H1 (cell line): Measurements from ENCODE around the gene PRG2. TPM values are rescaled to one million over a fixed set of nuclear protein-coding genes. Genes with fewer than 3 reads are reported as not detected.
"Not testable (repeated sequence)": the region's sequence is repeated elsewhere in the genome, so short reads cannot be mapped to it uniquely, and the experiment has no call there.

Experiments
- CTCF ChIA-PET: fragments of 300-600 bp; sonication (Branson Sonifier 250); formaldehyde crosslinking; loops from one replicate; lab custom pipeline; 2021; ENCODE audit not compliant: partially characterized antibody; lab: Charles Lee
- POLR2A ChIA-PET: fragments of 300-600 bp; sonication (Branson Sonifier 250); formaldehyde crosslinking; loops from one replicate; lab custom pipeline; 2021; ENCODE audit warnings: inconsistent platforms; ENCODE audit not compliant: partially characterized antibody; lab: Charles Lee
- DNase-seq, 2 experiments: peaks; one replicate each; pipeline versions ENCODE4 v3.0.0 to v3.0.0-alpha.2; 2010 to 2022; ENCODE audit warnings: low spot score in 2 of 2, low read depth in 1 of 2, mixed read lengths in 1 of 2
- FAIRE-seq: peaks from 2 replicates; lab custom pipeline; 2011; peaks lifted over from hg19 to GRCh38; lab: Jason Lieb, UNC
- H2AFZ ChIP-seq: 2 replicates; pipeline ENCODE4 v1.8.1; 2012; ENCODE audit warnings: low read length, inconsistent platforms
- H2AK5ac ChIP-seq: 2 replicates; pipeline ENCODE4 v1.6.1; 2013; ENCODE audit warnings: low read depth, low read length
- H2BK120ac ChIP-seq: replicated peaks from 2 replicates; pipeline ENCODE3; 2013; ENCODE audit warnings: low read depth, low read length, inconsistent platforms
- H2BK12ac ChIP-seq: 2 replicates; pipeline ENCODE4 v1.6.1; 2013; ENCODE audit warnings: low read depth, low read length
- H2BK15ac ChIP-seq: 2 replicates; pipeline ENCODE4 v1.6.1; 2013; ENCODE audit warnings: low read length
- H2BK20ac ChIP-seq: 2 replicates; pipeline ENCODE4 v1.6.1; 2013; ENCODE audit warnings: low read length
- H2BK5ac ChIP-seq: 2 replicates; pipeline ENCODE4 v1.6.1; 2013; ENCODE audit warnings: low read depth, low read length
- H3K14ac ChIP-seq: 2 replicates; pipeline ENCODE4 v1.6.1; 2013; ENCODE audit warnings: inconsistent platforms; ENCODE audit not compliant: insufficient read length
- H3K18ac ChIP-seq: 2 replicates; pipeline ENCODE4 v1.6.1; 2013; ENCODE audit warnings: low read length; ENCODE audit errors: extremely low read depth
- H3K23ac ChIP-seq: 2 replicates; pipeline ENCODE4 v1.6.1; 2013; ENCODE audit warnings: inconsistent platforms; ENCODE audit not compliant: insufficient read length
- H3K23me2 ChIP-seq: 2 replicates; pipeline ENCODE4 v1.6.1; 2013; ENCODE audit warnings: low read depth, low read length
- H3K27ac ChIP-seq: 2 replicates; pipeline ENCODE4 v1.6.1; 2011; ENCODE audit warnings: low read depth, low read length, inconsistent platforms
- H3K27me3 ChIP-seq, 4 experiments: replicated peaks in 1 of 4; 1 replicate in 1 of 4; 2 replicates in 3 of 4; pipeline versions ENCODE4 v1.6.1 to v1.8.1; 2011 to 2013; ENCODE audit warnings: low read length in 3 of 4, mild to moderate bottlenecking in 3 of 4, inconsistent platforms in 2 of 4, mixed read lengths in 2 of 4, moderate library complexity in 1 of 4; ENCODE audit not compliant: control insufficient read depth in 3 of 4, insufficient read depth in 3 of 4; ENCODE audit errors: extremely low read depth in 1 of 4
- H3K36me3 ChIP-seq, 4 experiments: 2 replicates each; pipeline versions ENCODE4 v1.6.1 to v1.8.1; 2011 to 2013; ENCODE audit warnings: mild to moderate bottlenecking in 4 of 4, low read length in 3 of 4, moderate library complexity in 2 of 4, control low read depth in 1 of 4, inconsistent platforms in 1 of 4; ENCODE audit not compliant: insufficient read depth in 4 of 4, control insufficient read depth in 2 of 4
- H3K4ac ChIP-seq: replicated peaks from 2 replicates; pipeline ENCODE3; 2013; ENCODE audit warnings: low read length, low read depth, mixed read lengths, inconsistent platforms; ENCODE audit not compliant: insufficient read length
- H3K4me1 ChIP-seq, 4 experiments: replicated peaks in 1 of 4; 1 replicate in 1 of 4; 2 replicates in 3 of 4; pipeline versions ENCODE4 v1.6.1 to v1.8.1; 2011 to 2013; ENCODE audit warnings: low read length in 3 of 4, inconsistent platforms in 2 of 4, mixed read lengths in 1 of 4; ENCODE audit not compliant: insufficient read depth in 4 of 4, control insufficient read depth in 3 of 4
- H3K4me2 ChIP-seq, 2 experiments: 2 replicates each; pipeline versions ENCODE4 v1.6.1 to v1.8.1; 2011 to 2013; ENCODE audit warnings: low read depth in 2 of 2, low read length in 2 of 2, control low read depth in 1 of 2, inconsistent platforms in 1 of 2, mild to moderate bottlenecking in 1 of 2; ENCODE audit not compliant: insufficient read depth in 1 of 2
- H3K4me3 ChIP-seq, 4 experiments: fragments of 200-600, 300-600 bp in 1 of 4; sonication (generic), shearing (Covaris generic), sonication (Bioruptor Twin) in 1 of 4; 2 replicates each; pipeline versions ENCODE4 v1.5.1 to v1.8.1; 2011 to 2016; ENCODE audit warnings: low read length in 4 of 4, low read depth in 3 of 4, control low read depth in 2 of 4, inconsistent platforms in 2 of 4, mild to moderate bottlenecking in 2 of 4, mixed read lengths in 1 of 4, moderate library complexity in 1 of 4; ENCODE audit not compliant: insufficient read depth in 2 of 4; ENCODE audit errors: extremely low read depth in 1 of 4
- H3K56ac ChIP-seq: replicated peaks from 2 replicates; pipeline ENCODE3; 2013; ENCODE audit warnings: low read depth, mild to moderate bottlenecking, mixed read lengths, low read length, inconsistent platforms; ENCODE audit not compliant: insufficient read length
- H3K79me1 ChIP-seq: 2 replicates; pipeline ENCODE4 v1.6.1; 2013; ENCODE audit warnings: low read depth, low read length, control low read depth
- H3K79me2 ChIP-seq, 2 experiments: 2 replicates each; pipeline versions ENCODE4 v1.6.1 to v1.8.1; 2012 to 2013; ENCODE audit warnings: low read length in 2 of 2, mild to moderate bottlenecking in 2 of 2, inconsistent platforms in 1 of 2; ENCODE audit not compliant: insufficient read depth in 2 of 2, control insufficient read depth in 1 of 2
- H3K9ac ChIP-seq, 4 experiments: replicated peaks in 1 of 4; 1 replicate in 1 of 4; 2 replicates in 3 of 4; pipeline versions ENCODE4 v1.6.1 to v1.8.1; 2011 to 2013; ENCODE audit warnings: low read depth in 3 of 4, low read length in 3 of 4, control low read depth in 2 of 4, mild to moderate bottlenecking in 2 of 4, moderate library complexity in 2 of 4, inconsistent platforms in 1 of 4; ENCODE audit errors: extremely low read depth in 1 of 4
- H3K9me3 ChIP-seq, 2 experiments: 2 replicates each; pipeline versions ENCODE4 v1.6.1 to v1.8.1; 2012 to 2013; ENCODE audit warnings: mild to moderate bottlenecking in 2 of 2, moderate library complexity in 2 of 2, control low read depth in 1 of 2, inconsistent platforms in 1 of 2, low read depth in 1 of 2, low read length in 1 of 2, mixed read lengths in 1 of 2; ENCODE audit not compliant: insufficient read depth in 2 of 2
- H4K20me1 ChIP-seq, 2 experiments: replicated peaks in 1 of 2; 2 replicates each; pipeline versions ENCODE3 to v1.8.1; 2011 to 2013; ENCODE audit warnings: inconsistent platforms in 2 of 2, low read length in 2 of 2, mild to moderate bottlenecking in 1 of 2; ENCODE audit not compliant: insufficient read depth in 2 of 2, control insufficient read depth in 1 of 2
- H4K5ac ChIP-seq: 2 replicates; pipeline ENCODE4 v1.6.1; 2013; ENCODE audit warnings: low read length, low read depth, mixed read lengths, inconsistent platforms; ENCODE audit not compliant: insufficient read length
- H4K8ac ChIP-seq: 2 replicates; pipeline ENCODE4 v1.8.0; 2013; ENCODE audit warnings: mild to moderate bottlenecking, moderate library complexity, low read length, inconsistent platforms; ENCODE audit not compliant: insufficient read depth; ENCODE audit errors: extremely low read depth
- H4K91ac ChIP-seq: replicated peaks from 2 replicates; pipeline ENCODE3; 2013; ENCODE audit warnings: low read length, mixed read lengths, inconsistent platforms; ENCODE audit not compliant: insufficient read length
- WGBS, 2 experiments: shearing (Covaris generic) in 1 of 2; methylation state at CpG; one replicate each; pipeline versions ENCODE4 v1.1.6 to v1.1.7; 2013 to 2015; ENCODE audit warnings: low lambda C conversion rate in 2 of 2, mixed read lengths in 2 of 2, inconsistent platforms in 1 of 2, low coverage in 1 of 2, missing lambda C conversion rate in 1 of 2; ENCODE audit not compliant: insufficient replicate concordance in 2 of 2, insufficient coverage in 1 of 2, insufficient read length in 1 of 2; ENCODE audit errors: extremely low coverage in 1 of 2, missing lambda C conversion rate in 1 of 2; 5-methylcytosine and 5-hydroxymethylcytosine counted together
- polyA plus RNA-seq, 7 experiments: library from polyadenylated mRNA; depleted of rRNA in 3 of 7; stranded (reverse) in 5 of 7; unstranded in 2 of 7; fragments of >200 nt in 5 of 7; fragments of 200-250 nt in 2 of 7; gene quantifications; 1 replicate in 5 of 7; 2 replicates in 1 of 7; 4 replicates in 1 of 7; pipeline versions ENCODE4 v1.2.1 to v1.2.3, GENCODE V29; 2011 to 2013; ENCODE audit warnings: missing spikeins in 2 of 7, mixed read lengths in 2 of 7
- total RNA-seq: library from RNA; stranded (reverse); fragmentation: NEBNext Ultra II Directional; extraction: Animal tissue kit (Norgen Biotek cat#: 25700); gene quantifications from 2 replicates; pipeline ENCODE4 v1.2.1, GENCODE V29; 2021

The PRG2 gene
- total and polyA plus RNA-seq, 2 of the 8 experiments (the other 6 are each of a cell fraction or from before 2014, with no cell fraction given), result 0.32 TPM; not detected in 1

- not testable (repeated sequence) for H3K4me3 ChIP-seq, H3K79me2 ChIP-seq, DNase-seq, H3K23ac ChIP-seq, H4K8ac ChIP-seq, H2BK120ac ChIP-seq, FAIRE-seq, H4K91ac ChIP-seq, H3K56ac ChIP-seq, H3K27me3 ChIP-seq, H3K14ac ChIP-seq, H4K5ac ChIP-seq, H2BK12ac ChIP-seq, H2BK5ac ChIP-seq, H3K9me3 ChIP-seq, H3K18ac ChIP-seq, H4K20me1 ChIP-seq, H2AFZ ChIP-seq, H3K79me1 ChIP-seq, H3K23me2 ChIP-seq, H3K4me1 ChIP-seq, H3K4me2 ChIP-seq, H2AK5ac ChIP-seq, H3K9ac ChIP-seq, H3K4ac ChIP-seq, H2BK15ac ChIP-seq, H3K27ac ChIP-seq, H2BK20ac ChIP-seq
- ChIA-PET POLR2A (interaction anchor here (1.0 to 1.2 kb wide), 3 partner anchors 10 to 234 kb away, joined by 3 to 4 read pairs (median 4); no protein-coding TSS in a partner anchor), CTCF (interaction anchor here (0.6 to 1.2 kb wide), 5 partner anchors 23 to 1031 kb away, joined by 3 read pairs; no protein-coding TSS in a partner anchor)
- H3K36me3 ChIP-seq, result peaks cover 4 to 13% (median 10%) of the 10 kb centered on the region in 4 experiments; a peak in 6 of 8 replicates
- 81% methylated on average over 6 of the region's 6 CpGs; no CpG with 5 or more reads in 1 of the 2 experiments for WGBS, 2 experiments
Measured at GRCh38 chr11:57403003-57403801, 12.8 kb upstream of the PRG2 start.
